HAP-1 (cell line): ENCODE data around the gene RPS2.
"Not testable (repeated sequence)": the region's sequence is repeated elsewhere in the genome, so short reads cannot be mapped to it uniquely, and the experiment has no call there.

Experiments used
- DNase-seq, 2 experiments: peaks; one replicate each; pipeline ENCODE4 v3.0.0-alpha.2; 2016 to 2020; ENCODE audit warnings: low spot score in 2 of 2
- H3K27me3 ChIP-seq: fragments of 250-450 bp; sonication (Bioruptor Pico); 2 replicates; pipeline ENCODE4 v1.5.1; 2020; ENCODE audit warnings: low read depth, mild to moderate bottlenecking, moderate library complexity
- H3K36me3 ChIP-seq: fragments of 250-450 bp; sonication (Bioruptor Pico); replicated peaks from 2 replicates; pipeline ENCODE4 v1.5.1; 2020; ENCODE audit warnings: mild to moderate bottlenecking
- H3K4me1 ChIP-seq: fragments of 250-450 bp; sonication (Bioruptor Pico); 2 replicates; pipeline ENCODE4 v1.5.1; 2020; ENCODE audit warnings: mild to moderate bottlenecking
- H3K4me3 ChIP-seq: fragments of 250-450 bp; sonication (Bioruptor Pico); 2 replicates; pipeline ENCODE4 v1.5.1; 2020; ENCODE audit warnings: mild to moderate bottlenecking, moderate library complexity
- H3K9me3 ChIP-seq: fragments of 250-450 bp; sonication (Bioruptor Pico); 2 replicates; pipeline ENCODE4 v1.5.1; 2020; ENCODE audit warnings: mild to moderate bottlenecking, moderate library complexity
- in situ Hi-C: fragments of 300-500 bp; cut with MboI; formaldehyde crosslinking; loops from 3 replicates; pipeline ENCODE4 v1.14.3; 2020; ENCODE audit warnings: low sequenced_read_pairs, inconsistent platforms, mixed read lengths

RPS2 gene

DNA sequence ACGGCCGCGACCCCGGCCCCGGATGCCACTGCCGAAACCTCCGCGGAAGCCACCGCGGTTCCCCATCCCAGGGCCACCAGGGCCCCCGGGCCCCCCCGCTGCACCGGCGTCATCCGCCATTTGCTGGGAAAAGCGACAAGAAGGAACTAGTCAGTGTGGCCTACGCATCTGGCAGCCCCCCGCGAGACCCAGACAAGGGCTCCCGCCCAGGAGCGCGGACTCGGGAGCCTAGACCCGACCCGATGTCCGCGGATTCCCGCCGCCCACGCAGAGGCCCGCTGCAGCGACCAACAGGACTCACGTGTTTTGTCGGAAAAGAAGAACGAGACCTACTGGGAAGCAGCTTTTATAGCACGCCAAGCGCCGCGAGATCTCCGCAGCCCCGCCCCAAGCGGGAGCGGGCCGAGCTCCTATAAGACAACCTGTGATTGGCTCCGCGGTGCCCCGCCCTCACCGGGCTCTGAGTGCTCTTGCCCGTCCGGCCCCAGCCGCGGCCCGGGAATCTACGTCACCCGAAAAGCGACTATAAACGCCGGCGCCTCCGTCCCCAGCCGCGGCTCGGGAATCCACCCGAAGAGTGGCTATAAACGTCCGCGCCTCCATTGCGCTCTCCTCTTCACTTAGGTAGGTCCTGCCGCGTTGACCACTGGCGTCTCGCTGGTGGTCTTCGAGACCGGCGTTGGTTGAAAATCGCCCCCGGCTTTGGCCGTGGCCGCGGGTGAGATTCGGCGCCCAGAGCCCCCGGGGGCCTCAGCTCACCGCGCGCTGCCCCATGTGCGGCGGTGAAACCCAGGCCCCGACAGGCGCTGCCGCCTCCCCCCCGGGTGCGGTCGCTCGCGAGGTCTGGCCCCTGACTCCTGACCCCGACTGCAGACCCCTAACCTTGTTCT, at the start of gene RPS2:
TSS of gene RPS2 (minus strand) at position 321 of the 890 bp plus-strand sequence. CDS start at position 120, 201 bp downstream.
- in situ Hi-C loops = no loop called here
- no peaks in the 10 kb centered on the region for H3K27me3 ChIP-seq
- H3K9me3 ChIP-seq = no peaks in the 10 kb centered on the region
- H3K4me3 ChIP-seq = peak within 1 kb of the TSS; percentile 100
- H3K4me1 ChIP-seq = peaks cover 32% of the 10 kb centered on the region
- peaks cover 52% of the 10 kb centered on the region for H3K36me3 ChIP-seq
- DNase-seq = peak; percentile 93 to 98

DNA sequence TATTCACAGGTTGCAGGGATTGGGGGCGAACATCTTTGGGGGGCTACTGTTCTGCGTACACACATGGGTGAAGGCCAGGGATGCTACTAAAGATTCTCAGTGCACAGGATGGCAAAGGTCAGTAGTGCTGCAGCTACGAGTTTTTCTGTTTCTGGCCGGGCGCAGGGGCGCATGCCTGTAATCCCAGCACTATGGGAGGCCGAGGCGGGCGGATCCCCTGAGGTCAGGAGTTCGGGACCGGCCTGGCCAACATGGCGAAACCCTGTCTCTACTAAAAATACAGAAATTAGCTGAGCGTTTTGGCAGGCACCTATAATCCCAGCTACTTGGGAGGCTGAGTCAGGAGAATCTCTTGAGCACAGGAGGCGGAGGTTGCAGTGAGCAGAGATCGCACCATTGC, 48.9 kb upstream of the RPS2 start:
- H3K4me1 ChIP-seq = peaks cover 15% of the 10 kb centered on the region
- peaks cover 6% of the 10 kb centered on the region; the same call in 1 of the 2 replicates for H3K36me3 ChIP-seq
- H3K27me3 ChIP-seq = no peaks in the 10 kb centered on the region
- H3K9me3 ChIP-seq = no peaks in the 10 kb centered on the region
- no peak for DNase-seq
- H3K4me3 ChIP-seq = no peak overlapping the region
- in situ Hi-C loops = no loop called here

DNA sequence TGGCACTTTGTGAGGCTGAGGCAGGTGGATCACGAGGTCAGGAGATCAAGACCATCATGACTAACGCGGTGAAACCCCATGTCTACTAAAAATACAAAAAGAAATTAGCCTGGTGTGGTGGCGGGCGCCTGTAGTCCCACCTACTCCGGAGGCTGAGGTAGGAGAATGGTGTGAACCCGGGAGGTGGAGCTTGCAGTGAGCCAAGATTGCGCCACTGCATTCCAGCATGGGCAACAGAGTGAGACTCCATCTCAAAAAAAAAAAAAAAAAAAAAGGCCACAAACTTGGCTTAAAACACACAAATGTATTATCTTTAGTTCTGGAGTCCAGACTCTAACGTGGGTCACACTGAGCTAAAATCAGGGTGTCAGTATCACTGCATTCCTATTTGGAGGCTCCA, 47.1 kb upstream of the RPS2 start:
- Histone ChIP-seq H3K4me1 (peaks cover 30% of the 10 kb centered on the region), H3K36me3 (peaks cover 17% of the 10 kb centered on the region)
- in situ Hi-C loops, H3K4me3 ChIP-seq, H3K27me3 ChIP-seq, H3K9me3 ChIP-seq, DNase-seq: not testable (repeated sequence)

DNA sequence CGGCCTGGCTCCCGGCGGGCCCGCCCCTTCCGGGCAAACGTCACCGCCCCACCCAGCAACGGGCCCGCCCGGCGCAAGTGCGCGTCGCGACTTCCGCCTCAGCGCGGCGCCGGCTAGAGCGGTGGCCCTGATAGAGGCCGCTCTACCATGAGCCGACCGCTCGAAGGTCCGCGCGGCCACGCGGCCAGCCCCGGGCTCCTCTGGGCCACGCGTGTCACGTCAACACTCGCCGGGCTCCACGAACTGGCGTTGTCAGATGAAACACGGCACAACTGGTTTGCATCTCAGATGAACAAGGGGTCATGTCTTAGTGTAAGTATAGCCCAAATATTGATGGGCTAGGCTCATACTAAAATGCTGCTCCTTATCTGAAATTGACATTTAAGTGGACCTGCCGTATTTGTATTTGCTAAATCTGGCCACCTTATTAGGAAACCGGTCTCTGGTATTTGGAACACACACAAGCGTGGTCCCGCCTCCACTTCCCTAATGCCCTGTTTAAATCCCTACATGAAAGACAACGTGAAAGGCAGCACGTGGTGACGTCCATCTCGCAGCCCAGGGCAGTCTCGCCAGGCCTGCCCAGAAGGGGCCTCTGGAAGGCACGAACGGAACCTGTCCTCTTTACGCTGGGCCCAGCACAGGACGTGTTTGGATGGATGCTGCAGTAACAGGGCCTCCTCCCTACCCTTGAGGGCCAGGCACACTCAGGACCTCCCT, 45.3 kb upstream of the RPS2 start, which contains the start of gene ZNF598:
TSS of gene ZNF598 (minus strand) at position 31 of the 720 bp plus-strand sequence.
- Histone ChIP-seq H3K27me3 (no peaks in the 10 kb centered on the region), H3K4me1 (peaks cover 21% of the 10 kb centered on the region), H3K4me3 (peak within 1 kb of the TSS; percentile 78), H3K36me3 (peaks cover 26% of the 10 kb centered on the region), H3K9me3 (no peaks in the 10 kb centered on the region)
- DNase-seq = peak; percentile 76 to 86
- in situ Hi-C loops = no loop called here

DNA sequence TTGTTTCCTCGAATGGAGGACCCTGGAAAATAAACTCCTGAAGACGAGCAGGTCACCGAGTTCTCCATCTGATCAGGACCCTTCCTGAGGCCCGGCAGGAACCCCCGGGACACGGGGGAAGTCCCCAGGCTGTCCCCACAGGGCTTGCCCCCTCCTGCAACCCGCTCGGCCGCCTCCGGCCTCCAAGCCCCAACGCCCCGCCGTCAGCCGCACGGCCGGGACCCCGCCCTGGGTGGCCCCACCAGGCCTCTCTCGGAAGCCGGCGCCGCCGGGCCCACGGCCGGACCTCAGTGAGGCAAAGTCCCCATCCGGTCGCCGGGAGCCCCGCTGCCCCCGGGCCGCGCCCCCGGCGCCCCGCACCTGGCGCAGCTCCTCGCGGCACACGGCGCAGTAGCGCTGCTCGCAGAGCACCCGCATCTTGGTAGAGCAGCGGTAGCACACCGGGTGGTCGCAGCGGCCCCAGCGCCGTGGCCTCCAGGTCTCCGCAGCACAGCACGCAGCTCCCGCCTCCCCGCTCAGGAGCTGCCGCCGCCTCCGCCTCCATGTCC, 44.6 kb upstream of the RPS2 start:
- peaks cover 26% of the 10 kb centered on the region for H3K36me3 ChIP-seq
- in situ Hi-C loops = no loop called here
- no peaks in the 10 kb centered on the region for H3K9me3 ChIP-seq
- no peak for DNase-seq
- H3K4me1 ChIP-seq = peaks cover 23% of the 10 kb centered on the region
- peak overlapping the region; percentile 78 for H3K4me3 ChIP-seq
- H3K27me3 ChIP-seq = no peaks in the 10 kb centered on the region

DNA sequence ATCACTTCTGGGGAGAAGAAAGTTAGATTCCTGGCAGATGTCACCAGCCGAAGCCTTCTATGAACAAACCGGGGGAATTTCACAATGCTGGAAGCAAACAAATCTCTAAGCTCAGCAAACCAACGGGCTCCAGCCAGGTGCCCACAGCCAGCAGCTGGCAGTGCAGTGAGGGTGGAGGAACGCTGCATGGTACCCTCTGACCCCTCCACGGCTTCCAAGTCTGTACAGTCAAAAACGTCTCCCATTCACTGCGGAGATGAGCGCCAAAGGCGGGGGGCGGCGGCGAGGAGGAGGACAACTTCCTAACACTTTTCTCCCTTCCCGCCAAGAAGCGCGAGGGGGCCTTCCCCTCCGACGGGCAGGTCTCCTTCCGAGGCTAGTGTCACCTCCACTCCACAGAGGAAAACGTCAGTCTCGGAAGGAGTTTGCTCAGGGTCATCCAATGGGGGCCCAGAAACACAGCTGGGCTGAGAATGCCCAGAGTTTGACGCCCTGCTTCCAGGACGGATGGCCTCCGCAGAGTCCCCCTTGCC, 44.1 kb upstream of the RPS2 start:
- Histone ChIP-seq H3K4me1 (peaks cover 26% of the 10 kb centered on the region), H3K27me3 (no peaks in the 10 kb centered on the region), H3K4me3 (peak overlapping the region; percentile 78), H3K36me3 (peaks cover 26% of the 10 kb centered on the region), H3K9me3 (no peaks in the 10 kb centered on the region)
- peak in 1 of 2 experiments; percentile 66 for DNase-seq
- in situ Hi-C loops = no loop called here

DNA sequence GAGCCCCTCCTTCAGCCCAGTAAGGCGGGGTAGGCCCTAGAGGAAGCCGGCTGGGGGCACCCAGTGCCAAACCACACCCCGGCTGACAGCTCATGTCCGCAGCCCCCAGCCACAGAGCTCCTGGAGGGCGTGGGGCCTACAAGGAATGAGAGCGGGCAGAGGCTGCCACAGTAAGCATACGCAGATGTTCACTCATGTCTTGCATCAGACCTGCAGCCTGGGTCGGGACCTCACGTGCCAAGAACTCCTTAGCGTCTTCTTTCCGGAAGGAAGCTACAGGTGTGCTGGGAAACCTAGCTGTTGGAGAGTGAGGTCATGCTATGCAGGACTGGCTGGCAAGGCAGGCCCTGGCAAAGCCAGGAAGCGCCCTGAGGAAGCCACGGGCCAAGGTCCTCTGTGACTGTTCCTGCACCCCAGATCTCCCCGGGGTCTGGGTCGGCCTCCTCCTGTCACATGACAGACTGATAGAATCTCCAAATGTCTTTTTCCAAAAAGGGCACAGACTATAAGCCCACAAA, 43.4 kb upstream of the RPS2 start:
- in situ Hi-C loops = no loop called here
- no peak for DNase-seq

DNA sequence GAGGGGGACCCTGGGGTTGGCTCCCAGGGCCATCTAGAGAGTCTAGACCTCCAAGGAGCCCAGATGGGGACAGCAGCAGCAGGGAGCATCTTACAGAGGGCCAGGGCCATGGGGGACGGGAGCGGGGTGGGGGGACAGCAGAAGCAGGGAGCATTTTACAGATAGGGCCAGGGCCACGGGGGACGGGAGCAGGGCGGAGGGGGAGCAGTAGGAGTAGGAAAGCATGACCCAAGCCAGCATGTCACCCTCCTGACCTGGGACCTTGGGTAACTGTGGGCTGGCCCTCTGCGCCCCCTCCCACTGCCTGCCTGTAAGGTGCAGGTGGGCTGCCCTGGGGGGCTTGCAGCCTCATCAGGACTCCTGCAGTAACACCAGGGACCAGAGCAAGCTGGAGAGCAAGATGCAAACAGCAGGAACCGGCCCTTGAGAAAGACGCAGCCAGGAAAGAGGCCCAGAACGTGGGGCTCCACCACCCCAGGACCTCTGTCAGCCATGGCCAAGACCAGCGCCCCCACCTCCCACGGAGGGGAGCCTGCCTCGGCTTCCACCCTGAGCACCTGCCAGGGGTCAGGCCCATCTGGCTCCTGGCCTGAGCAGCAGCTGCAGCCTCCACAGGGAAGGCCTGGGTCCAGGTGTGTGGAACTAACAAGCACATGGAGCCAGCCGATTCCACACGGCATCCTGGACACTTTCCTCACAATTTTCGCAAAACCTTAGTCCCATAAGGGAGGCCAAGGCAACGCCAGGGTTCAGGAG, 42.6 kb upstream of the RPS2 start:
- DNase-seq = no peak
- peaks cover 39% of the 10 kb centered on the region for H3K36me3 ChIP-seq
- no peaks in the 10 kb centered on the region for H3K27me3 ChIP-seq
- H3K4me1 ChIP-seq = peaks cover 26% of the 10 kb centered on the region
- peak overlapping the region; percentile 78 for H3K4me3 ChIP-seq
- H3K9me3 ChIP-seq = no peaks in the 10 kb centered on the region
- in situ Hi-C loops = no loop called here

More for the DNA sequence above, 43.4 kb upstream of the RPS2 start:
- peak overlapping the region; percentile 78 for H3K4me3 ChIP-seq
- H3K27me3 ChIP-seq = no peaks in the 10 kb centered on the region
- H3K36me3 ChIP-seq = peaks cover 31% of the 10 kb centered on the region
- H3K9me3 ChIP-seq = no peaks in the 10 kb centered on the region
- H3K4me1 ChIP-seq = peaks cover 26% of the 10 kb centered on the region

DNA sequence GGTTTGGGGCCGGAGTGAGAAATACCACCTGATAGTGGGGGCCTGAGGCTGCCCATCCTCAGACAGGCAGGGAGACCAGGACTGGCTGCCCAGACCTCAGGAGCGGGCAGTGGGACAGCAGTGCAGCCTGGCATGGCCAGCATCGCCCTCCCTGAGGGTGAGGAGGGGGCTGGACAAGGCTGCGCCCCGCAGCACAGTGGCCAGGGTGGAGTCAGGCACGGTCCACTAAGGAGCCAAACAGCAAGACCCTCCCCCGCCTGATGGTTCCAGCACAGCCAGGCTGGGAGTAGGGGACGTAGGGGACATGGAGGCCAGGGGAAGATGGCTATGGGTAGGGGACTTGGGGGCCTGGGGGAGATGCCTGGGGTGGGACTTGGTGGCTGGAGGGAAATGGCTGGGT, 41.7 kb upstream of the RPS2 start:
- peaks cover 26% of the 10 kb centered on the region for H3K4me1 ChIP-seq
- no peaks in the 10 kb centered on the region for H3K9me3 ChIP-seq
- in situ Hi-C loops = no loop called here
- no peaks in the 10 kb centered on the region for H3K27me3 ChIP-seq
- peaks cover 49% of the 10 kb centered on the region for H3K36me3 ChIP-seq
- no peak overlapping the region for H3K4me3 ChIP-seq
- no peak for DNase-seq

DNA sequence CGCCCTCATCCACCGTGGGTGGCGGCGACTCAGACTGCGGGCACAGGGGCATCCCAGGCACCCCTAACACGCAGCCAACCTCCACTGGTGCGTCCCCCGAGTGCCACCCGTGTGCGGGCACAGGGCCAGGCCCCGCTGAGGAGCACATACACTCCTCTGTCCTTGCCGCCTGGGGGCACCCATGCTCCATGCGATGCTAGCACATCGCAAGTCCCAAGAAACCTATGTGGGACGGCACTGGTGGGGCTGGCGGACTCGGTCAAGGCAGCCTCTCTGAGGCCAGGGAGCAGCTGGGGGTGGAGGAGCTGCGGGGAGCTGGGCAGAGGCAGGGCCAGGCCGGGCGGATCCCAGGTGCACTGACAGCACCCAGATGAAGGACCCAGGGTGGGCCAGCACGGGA, 41.0 kb upstream of the RPS2 start:
- H3K27me3 ChIP-seq = no peaks in the 10 kb centered on the region
- in situ Hi-C loops = no loop called here
- H3K4me1 ChIP-seq = peaks cover 25% of the 10 kb centered on the region
- no peaks in the 10 kb centered on the region for H3K9me3 ChIP-seq
- H3K4me3 ChIP-seq = no peak overlapping the region
- H3K36me3 ChIP-seq = peaks cover 53% of the 10 kb centered on the region
- DNase-seq = no peak

DNA sequence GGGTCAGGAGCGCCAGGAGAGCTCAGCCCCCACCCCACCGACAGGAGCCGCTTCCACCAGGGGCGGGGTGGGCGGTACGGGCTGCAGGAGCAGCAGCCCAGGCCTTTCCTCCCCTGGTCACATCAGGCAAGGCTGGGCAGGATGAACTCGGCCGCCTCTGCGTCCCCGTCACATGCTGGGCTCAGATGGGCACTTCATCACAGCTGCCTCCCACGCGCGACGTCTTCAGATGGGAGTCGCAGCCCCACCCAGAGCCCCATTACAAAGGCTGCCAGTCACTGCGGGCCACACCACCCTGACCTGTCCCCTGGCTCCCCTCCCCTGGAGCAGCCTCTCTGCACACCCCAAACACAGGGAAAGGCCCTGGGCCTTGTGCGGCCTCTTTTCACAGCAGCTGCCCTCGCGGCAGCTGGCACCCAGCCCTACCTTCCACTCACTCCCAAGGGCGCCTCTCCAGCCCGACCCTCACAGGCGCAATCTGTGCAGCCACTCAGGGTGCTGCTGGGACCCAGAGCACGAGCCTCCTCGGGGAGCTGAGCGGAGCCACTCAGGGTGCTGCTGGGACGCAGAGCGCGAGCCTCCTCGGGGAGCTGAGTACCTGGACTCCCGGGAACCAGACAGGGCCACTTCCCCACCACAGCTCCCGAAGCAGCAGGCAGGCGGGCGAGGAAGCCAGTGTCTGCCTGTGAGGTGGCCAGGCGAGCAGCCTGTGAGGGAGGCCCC, 40.3 kb upstream of the RPS2 start:
- Histone ChIP-seq H3K4me1 (peaks cover 21% of the 10 kb centered on the region), H3K36me3 (peaks cover 55% of the 10 kb centered on the region), H3K27me3 (no peaks in the 10 kb centered on the region), H3K4me3 (no peak overlapping the region), H3K9me3 (no peaks in the 10 kb centered on the region)
- in situ Hi-C loops = no loop called here
- DNase-seq = no peak

DNA sequence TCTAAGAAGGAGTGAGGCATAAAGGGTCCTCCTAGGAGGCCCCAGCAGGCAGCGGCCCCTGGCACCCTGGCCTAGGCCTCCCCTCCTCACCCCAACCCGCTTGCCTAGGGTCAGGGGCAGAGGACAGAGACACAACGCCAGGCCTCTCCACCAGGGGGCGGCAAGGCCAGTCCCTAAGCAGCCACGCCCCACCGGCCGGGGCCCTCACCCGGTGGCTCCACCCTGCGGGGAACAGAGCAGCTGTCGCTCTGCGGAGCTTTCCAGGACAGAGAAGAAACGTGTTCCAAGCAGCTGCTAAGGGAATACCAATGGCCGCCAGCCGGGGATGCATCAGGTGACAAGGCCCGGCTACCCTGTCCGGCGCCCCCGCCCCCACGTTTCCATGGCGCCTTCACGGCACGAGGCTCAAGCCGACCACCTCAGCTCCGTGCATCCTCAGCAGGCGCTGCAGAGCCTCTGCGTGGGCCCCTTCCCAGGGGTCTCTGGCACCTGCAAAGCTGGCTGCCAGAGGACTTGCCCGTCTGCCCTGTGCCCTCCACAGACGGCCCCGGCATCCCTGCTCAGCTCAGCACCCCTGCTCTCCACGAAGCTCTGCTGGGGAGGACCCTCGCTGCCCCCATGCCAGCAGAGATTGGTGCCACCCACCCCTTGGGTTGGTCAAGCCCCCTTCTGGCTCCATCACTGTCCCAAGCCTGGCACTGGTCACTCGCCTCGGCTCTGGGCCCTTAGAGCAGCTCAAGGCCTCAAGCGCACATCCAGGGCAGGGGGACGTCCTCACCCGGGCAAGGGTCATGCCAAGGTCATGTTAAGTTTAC, 39.4 kb upstream of the RPS2 start:
- Histone ChIP-seq H3K4me3 (no peak overlapping the region; the same call in 1 of the 2 replicates), H3K36me3 (peaks cover 64% of the 10 kb centered on the region), H3K9me3 (no peaks in the 10 kb centered on the region), H3K4me1 (peaks cover 21% of the 10 kb centered on the region), H3K27me3 (no peaks in the 10 kb centered on the region)
- in situ Hi-C loops = no loop called here
- peak; percentile 90 to 98 for DNase-seq
